Cardiac muscle cell (in vitro differentiated cells and primary cell): ENCODE measurements around the gene C2CD4C. TPM values are rescaled to one million over a fixed set of nuclear protein-coding genes. Genes with fewer than 3 reads are reported as not detected.
"Not testable (repeated sequence)": the region's sequence is repeated elsewhere in the genome, so short reads cannot be mapped to it uniquely, and the experiment has no call there.

Experiments used
- DNase-seq, 2 donors: peaks; one replicate each; pipeline versions ENCODE4 v3.0.0 to v3.0.0-alpha.2; 2010 to 2017; ENCODE audit warnings: low read depth in 1 of 2, low spot score in 1 of 2
- H3K27ac ChIP-seq: fragments of 200-600 bp; sonication (generic); 2 replicates; pipeline ENCODE4 v1.5.1; 2016
- H3K27me3 ChIP-seq: fragments of 200-600 bp; sonication (generic); 2 replicates; pipeline ENCODE4 v1.6.0; 2016; ENCODE audit warnings: control low read depth
- H3K36me3 ChIP-seq: fragments of 200-600 bp; sonication (generic); 2 replicates; pipeline ENCODE4 v1.5.1; 2016; ENCODE audit warnings: control low read depth
- H3K4me1 ChIP-seq: fragments of 200-600 bp; sonication (generic); 2 replicates; pipeline ENCODE4 v1.8.1; 2017; ENCODE audit warnings: low read depth, mild to moderate bottlenecking, mixed run types
- H3K4me3 ChIP-seq: fragments of 200-600 bp; sonication (generic); 2 replicates; pipeline ENCODE4 v1.5.1; 2016; ENCODE audit warnings: mild to moderate bottlenecking
- H3K9me3 ChIP-seq: fragments of 200-600 bp; sonication (generic); 2 replicates; pipeline ENCODE4 v1.5.1; 2017; ENCODE audit warnings: low read depth, mild to moderate bottlenecking, control low read depth
- CTCF ChIP-seq: IDR thresholded peaks from 2 replicates; pipeline ENCODE4 v1.5.1; 2012; ENCODE audit warnings: low read depth, mild to moderate bottlenecking, low read length
- polyA plus RNA-seq: library from polyadenylated mRNA; unstranded; fragments of >200 nt; fragmentation: Nextera tagmentation; extraction: Ambion mirVana; gene quantifications from 2 replicates; pipeline ENCODE4 v1.2.1, GENCODE V29; 2016
- total RNA-seq: library from RNA; depleted of rRNA; stranded (reverse); fragments of >200 nt; gene quantifications from 2 replicates; pipeline ENCODE4 v1.2.3, GENCODE V29; 2016

The C2CD4C gene
- total and polyA plus RNA-seq, 2 experiments from 2014 or later: 3.4 to 4.1 TPM

GRCh38 chr19:412356-413355 lies 3.7 kb upstream of the C2CD4C start:
- H3K9me3 ChIP-seq: no peaks in the 10 kb centered on the region
- H3K27ac ChIP-seq: no peak overlapping the region
- H3K27me3 ChIP-seq: peaks cover 19% of the 10 kb centered on the region
- DNase-seq: no peak
- no peak overlapping the region for H3K4me3 ChIP-seq
- TF ChIP-seq CTCF: no peak
- H3K4me1 ChIP-seq: peaks cover 11% of the 10 kb centered on the region
- H3K36me3 ChIP-seq: no peaks in the 10 kb centered on the region

DNA sequence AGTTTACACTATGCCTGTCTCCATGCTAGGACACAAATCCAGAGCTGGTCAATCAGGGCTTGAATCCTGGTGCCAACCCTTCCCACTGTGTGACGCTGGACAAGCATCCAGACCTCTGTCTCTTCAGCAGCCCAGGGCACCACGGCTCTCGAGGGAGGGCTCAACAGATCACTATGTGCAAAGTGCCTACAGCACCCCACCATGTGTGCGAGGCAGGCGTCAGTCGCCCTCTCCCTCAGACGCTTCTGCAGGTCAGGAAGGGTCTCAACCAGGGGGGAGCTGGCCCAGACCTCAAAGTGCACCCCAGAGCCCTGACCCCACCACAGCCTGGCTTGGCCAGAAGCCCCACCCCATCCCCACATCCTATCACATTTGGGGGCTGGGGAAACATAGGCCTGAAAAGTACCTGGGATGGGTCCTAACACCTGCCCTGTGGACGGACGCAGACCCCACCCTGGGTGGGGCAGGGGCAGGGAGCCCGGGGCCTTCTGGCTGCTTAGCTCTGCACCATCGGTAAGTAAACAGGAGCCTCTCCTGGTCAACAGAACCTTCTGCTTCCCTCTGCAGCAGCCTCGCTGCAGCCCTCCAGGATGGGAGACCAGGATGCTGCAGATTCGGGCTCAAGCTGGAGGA lies 2.9 kb upstream of the C2CD4C start:
- H3K4me1 ChIP-seq: peaks cover 3% of the 10 kb centered on the region
- no peak overlapping the region for H3K27ac ChIP-seq
- TF ChIP-seq CTCF: no peak
- DNase-seq: no peak
- H3K27me3 ChIP-seq: peaks cover 19% of the 10 kb centered on the region
- H3K9me3 ChIP-seq: no peaks in the 10 kb centered on the region
- no peaks in the 10 kb centered on the region for H3K36me3 ChIP-seq
- no peak overlapping the region for H3K4me3 ChIP-seq

- not testable (repeated sequence) for H3K4me3 ChIP-seq, H3K9me3 ChIP-seq, H3K27ac ChIP-seq, H3K4me1 ChIP-seq, DNase-seq, H3K36me3 ChIP-seq
- H3K27me3 ChIP-seq: peaks cover 19% of the 10 kb centered on the region
These were observed 2.3 kb upstream of the C2CD4C start for GRCh38 chr19:411121-411722.

DNA sequence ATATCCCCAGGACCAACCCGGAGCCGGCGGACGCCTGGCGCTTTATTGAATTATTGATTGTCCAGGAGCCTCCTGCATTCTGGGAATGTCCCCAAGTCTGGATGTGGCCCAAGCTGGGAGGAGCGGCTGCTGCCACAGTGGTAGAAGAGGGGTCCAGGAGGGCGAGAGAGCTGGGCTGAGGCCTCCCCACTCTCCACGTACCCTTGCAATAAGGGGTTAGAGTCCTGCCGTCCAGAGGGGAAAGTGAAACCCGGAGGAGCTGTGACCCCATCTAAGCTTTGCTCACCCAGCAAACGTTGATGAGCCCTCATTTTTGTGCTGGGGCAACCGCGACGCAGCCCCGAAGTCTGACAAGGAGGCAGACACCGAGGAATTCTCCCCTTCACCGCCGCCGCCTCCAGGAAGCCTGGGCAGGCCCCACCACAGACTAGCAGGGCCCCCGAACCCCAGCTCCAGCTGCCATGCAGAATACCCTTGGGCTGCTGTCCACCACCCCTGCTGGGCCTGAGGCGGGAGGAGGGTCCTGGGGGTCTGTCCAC lies 1.4 kb upstream of the C2CD4C start:
- no peak for DNase-seq
- H3K4me1 ChIP-seq: peaks cover 3% of the 10 kb centered on the region

DNA sequence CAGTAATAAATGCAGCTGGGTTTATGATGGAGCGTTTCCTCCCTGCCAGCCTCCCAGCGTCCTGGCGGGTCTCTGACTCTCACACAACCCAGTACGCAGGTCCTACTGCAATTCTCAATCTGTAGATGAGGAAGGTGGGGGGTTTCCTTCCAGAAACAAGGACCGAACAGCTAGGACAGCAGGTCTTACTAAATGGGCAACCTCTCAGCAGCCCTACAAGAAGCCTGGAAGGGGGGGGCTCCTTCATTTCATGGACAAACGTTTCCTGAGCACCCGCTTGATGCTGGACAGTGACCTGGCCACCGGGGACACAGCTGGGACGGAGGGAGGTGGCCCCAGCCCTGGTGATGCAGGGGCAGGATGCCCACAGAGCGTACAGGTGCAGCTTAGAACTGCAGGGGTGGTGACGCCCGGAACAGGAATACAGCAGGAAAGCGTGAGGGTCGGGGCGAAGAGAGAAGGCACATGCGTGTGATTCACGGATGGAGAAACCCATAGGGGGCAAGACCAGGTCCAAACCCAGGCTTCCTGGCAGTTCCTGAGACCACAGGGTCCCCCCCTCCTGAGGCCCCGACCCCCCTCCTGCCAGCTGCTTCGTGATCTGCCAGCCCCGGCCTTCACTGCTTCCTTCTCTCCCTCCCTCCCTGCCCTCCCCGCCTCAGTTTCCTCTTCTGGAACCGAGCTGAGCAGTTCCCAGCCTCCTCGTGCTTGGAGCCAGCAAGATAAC lies 732 bp upstream of the C2CD4C start:
- H3K36me3 ChIP-seq: no peaks in the 10 kb centered on the region
- no peaks in the 10 kb centered on the region for H3K9me3 ChIP-seq
- H3K27ac ChIP-seq: no peak overlapping the region
- H3K4me3 ChIP-seq: peak overlapping the region; percentile 81
- DNase-seq: peak in 1 of 2 donors; percentile 30
- peaks cover 19% of the 10 kb centered on the region for H3K27me3 ChIP-seq
- peaks cover 3% of the 10 kb centered on the region for H3K4me1 ChIP-seq
- no peak for TF ChIP-seq CTCF

More for the DNA sequence above, 1.4 kb upstream of the C2CD4C start:
- no peak for TF ChIP-seq CTCF
- Histone ChIP-seq H3K36me3 (no peaks in the 10 kb centered on the region), H3K4me3 (no peak overlapping the region), H3K27me3 (peaks cover 19% of the 10 kb centered on the region), H3K9me3 (no peaks in the 10 kb centered on the region), H3K27ac (no peak overlapping the region)
